GM18861 (cell line): ENCODE measurements around the gene USP38.
"Not testable (repeated sequence)": the region's sequence is repeated elsewhere in the genome, so short reads cannot be mapped to it uniquely, and the experiment has no call there.

ENCODE experiments used
- ATAC-seq: cut with Tn5 transposase; IDR thresholded peaks from one replicate; pipeline ENCODE4 v1.9.1; 2021; ENCODE audit not compliant: unreplicated experiment

Gene USP38

DNA sequence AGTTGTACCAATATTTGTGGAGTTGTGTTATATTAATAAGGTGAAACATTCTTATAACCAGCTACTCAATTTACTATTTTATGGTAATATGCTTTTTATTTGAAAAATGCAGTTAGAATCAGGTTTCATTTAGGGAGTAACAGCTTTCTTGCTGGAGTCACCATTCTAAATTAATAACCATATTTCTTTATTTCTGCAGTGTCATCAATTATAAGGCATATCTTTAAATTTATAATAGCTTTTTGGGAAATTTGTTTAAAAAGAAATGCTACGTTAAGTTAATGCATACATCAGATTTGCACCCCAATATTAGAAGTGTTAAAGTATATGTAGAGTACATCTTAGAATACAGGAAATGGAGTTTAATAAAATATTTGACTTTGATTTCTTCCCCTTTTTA lies 18.9 kb downstream of the USP38 start:
- no peak for ATAC-seq

DNA sequence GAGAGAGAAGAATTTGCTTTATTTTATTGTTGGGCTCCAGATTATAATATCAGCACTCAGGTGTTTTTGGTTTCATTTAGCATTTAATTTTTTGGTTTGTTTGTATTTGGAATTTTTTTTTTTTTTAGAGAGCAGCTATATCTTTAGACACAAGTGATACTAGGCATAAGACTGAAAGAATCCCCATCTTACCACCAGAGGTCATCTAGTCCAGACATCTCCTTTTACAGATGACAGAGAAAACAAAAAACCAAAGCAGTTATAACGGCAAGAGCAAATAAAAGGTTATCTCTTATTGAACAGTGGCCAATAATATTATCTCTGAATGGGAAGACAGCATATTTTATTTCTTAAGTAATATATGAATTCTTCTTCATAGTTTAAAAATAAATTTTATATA lies 22.8 kb downstream of the USP38 start:
- no peak for ATAC-seq

GRCh38 chr4:143212566-143212965 lies 27.8 kb downstream of the USP38 start:
- no peak for ATAC-seq

GRCh38 chr4:143215873-143216272 lies 31.2 kb downstream of the USP38 start:
- no peak for ATAC-seq

DNA sequence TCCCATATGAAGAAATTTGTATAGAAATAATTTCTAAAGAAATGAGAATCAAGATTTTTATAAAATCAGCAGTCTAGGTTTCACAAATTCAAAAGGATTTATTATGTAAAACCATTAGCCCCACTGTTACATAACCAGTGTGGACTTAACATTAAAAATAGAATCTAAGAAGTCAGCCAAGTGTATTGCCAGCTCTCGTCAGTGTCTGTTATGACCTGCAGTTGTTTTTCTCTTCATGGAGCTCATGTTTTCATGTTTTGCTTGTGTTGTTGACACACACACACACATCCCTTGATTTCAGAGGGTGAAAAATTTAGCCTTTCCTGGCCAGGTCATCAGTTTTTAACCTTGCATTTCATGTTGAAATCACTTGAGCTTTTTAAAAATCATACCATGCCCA lies 39.5 kb downstream of the USP38 start:
- ATAC-seq: no peak

DNA sequence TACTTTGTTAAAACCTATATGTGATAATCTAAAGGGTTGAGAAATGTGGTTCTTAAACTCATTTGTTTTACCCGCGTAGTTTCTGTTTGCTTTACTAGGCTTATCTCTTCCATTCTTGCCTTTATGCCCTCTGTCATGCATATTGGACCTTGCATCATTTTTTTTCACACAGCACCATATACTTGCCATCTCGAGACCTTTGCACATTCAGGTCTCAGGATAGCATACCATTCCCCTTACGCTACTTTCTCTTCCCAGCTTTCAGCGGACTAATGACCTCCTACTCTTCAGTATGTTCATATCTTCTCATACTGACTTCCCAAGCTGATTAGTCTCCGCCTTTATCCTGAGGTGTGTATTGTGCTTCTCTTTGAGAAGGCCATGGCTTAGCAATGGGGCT lies 40.5 kb downstream of the USP38 start:
- ATAC-seq: no peak

DNA sequence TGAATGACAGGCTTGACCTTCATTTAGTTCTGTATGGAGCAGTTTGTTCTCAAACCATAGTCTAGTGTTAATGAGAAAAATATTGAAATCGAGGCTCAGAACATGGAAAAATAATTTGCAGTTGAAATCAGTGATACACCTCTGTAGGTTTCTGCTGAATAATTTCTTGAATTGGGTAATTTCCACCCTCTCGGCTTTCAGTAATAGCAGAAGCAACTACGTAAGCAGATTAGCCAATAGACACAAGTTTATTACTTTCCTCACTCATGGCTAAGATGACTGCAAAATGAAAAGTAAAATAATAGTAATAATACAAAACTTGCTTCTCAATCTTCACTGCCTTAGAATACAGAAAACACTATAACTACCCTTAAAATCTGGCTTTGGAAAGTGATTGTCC lies 46.0 kb downstream of the USP38 start:
- no peak for ATAC-seq

DNA sequence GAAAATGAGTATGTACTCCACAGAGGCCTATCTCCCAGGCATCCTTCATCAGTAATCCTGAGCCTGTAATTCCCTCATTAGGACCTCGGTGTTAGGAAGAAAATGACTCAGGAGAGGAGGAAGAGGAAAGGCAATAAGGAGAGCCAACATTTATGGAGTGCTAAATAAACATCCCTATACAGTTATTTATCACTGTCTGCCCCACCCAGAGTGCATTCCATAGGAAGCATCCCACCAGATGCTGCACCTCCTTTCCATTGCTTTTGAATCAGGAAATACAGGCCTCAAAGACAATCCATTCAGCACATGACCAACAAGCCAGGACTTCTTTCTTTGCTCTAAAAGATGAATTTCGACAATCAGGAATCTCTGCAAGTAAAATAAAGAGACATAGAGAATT lies 47.6 kb downstream of the USP38 start:
- no peak for ATAC-seq

DNA sequence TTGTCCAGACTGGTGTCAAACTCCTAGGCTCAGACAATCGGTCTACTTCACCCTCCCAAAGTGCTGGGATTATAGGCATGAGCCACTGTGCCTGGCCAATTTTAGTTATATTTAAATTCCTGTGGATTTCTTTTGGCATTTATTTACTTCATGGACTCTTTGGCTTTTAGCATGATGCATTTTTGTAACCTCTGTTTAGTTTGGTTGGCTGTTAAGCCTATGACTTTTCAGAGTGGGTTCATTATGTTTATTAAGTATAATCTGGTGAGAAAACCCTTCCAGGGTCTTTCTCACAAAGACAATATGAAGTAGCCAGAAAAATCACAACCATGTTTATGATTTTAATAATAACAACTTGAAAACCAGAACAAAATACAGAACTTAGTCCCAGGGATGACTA lies 49.4 kb downstream of the USP38 start:
- ATAC-seq: no peak

- ATAC-seq: not testable (repeated sequence)
Measured at GRCh38 chr4:143237195-143237594, 52.5 kb downstream of the USP38 start.

GRCh38 chr4:143240939-143241679 lies 56.4 kb downstream of the USP38 start:
- no peak for ATAC-seq

DNA sequence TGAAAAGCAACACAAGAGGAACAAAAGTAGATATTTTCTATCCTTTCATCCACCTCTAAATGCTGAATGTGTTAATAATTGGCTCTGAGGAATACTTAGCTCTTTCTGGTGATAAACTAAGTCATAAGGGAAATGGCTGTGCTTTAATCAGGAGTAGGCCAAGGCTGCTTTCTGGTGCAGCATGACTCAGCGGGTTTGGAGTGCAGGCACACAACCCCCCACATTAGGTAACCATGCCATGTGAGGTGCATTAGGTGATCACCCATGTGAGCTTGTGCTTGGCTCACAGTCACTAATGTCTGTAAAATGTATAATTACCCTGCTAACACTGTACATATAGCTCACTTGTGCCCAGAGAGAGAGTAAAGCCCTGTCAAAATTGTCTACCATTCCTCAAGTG lies 57.2 kb downstream of the USP38 start:
- no peak for ATAC-seq

- ATAC-seq: no peak
Measured at GRCh38 chr4:143243041-143243440, 58.3 kb downstream of the USP38 start.

DNA sequence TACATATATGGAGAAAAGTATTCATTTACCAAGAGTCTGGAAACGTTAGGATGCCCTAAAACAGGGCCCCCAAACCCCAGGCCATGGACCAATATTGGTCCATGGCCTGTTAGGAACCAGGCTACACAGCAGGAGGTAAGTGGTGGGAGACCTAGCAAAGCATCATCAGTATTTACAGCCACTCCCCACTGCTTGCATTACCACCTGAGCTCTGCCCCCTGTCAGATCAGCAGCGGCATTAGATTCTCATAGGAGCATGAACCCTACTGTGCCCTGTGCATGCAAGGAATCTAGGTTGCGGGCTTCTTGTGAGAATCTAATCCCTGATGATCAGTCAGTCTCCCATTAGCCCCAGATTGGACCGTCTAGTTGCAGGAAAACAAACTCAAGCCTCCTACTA lies 62.3 kb downstream of the USP38 start:
- no peak for ATAC-seq

GRCh38 chr4:143247866-143248265 lies 63.1 kb downstream of the USP38 start:
- ATAC-seq: no peak

- no peak for ATAC-seq
Measured at GRCh38 chr4:143248827-143249226, 64.1 kb downstream of the USP38 start.

- ATAC-seq: no peak
Measured at GRCh38 chr4:143250617-143251016, 65.9 kb downstream of the USP38 start.

DNA sequence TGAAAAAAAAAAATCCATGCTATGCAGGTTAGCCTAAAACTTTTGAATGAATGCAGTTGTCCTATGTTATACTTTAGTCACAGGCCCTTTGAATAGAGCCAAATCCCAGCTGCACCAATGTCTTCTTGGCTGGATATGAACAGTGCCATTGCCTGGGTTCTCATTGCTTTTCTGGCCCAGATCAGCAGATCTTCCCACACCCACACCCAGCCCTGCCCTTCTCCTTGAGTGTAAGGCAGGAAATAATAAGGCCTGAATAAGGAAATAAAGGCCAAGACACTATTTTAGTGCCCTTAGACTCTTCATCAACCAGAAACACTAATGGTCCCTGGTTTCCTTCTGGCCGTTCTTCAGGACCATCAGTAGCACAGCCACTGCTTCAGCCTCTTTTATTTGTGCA lies 66.6 kb downstream of the USP38 start:
- no peak for ATAC-seq

GRCh38 chr4:143251779-143252178 lies 67.1 kb downstream of the USP38 start:
- ATAC-seq: no peak

DNA sequence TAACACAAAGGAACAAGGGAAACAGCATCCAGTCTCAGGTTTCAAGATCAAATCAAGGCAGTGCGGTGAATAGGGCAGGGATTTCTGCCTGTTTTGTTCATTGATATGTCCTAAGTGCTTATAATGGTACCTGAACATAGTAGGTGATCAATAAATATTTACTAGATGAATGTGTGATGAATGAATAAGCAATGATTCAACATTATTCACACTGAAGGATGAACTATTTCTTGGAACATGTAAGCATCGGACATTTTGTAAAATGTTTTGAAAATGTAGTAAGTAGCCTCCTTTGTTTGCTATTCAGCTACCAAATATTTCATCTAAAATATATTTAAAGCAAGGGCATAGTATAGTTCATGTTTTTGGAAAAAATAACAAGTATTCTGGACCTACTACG lies 67.8 kb downstream of the USP38 start:
- no peak for ATAC-seq

DNA sequence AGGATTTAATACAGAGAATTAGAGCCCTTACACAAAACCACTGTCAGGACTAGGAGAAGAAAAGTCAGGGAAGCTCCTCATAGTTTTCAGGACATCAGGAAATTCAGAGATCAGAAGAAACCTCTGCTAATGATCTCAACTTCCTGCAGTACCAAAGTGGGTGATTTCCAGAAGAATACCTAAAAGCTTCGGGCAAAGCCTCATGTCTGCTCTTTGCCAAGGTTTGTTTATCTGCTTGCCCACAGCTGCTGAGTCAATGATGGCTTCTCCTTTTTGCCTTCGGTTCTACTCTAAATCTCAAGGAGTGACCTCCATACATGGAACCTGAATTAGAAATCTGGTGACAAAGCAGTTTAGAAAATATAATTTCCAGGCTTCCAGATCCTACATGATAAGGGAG lies 68.4 kb downstream of the USP38 start:
- ATAC-seq: no peak

DNA sequence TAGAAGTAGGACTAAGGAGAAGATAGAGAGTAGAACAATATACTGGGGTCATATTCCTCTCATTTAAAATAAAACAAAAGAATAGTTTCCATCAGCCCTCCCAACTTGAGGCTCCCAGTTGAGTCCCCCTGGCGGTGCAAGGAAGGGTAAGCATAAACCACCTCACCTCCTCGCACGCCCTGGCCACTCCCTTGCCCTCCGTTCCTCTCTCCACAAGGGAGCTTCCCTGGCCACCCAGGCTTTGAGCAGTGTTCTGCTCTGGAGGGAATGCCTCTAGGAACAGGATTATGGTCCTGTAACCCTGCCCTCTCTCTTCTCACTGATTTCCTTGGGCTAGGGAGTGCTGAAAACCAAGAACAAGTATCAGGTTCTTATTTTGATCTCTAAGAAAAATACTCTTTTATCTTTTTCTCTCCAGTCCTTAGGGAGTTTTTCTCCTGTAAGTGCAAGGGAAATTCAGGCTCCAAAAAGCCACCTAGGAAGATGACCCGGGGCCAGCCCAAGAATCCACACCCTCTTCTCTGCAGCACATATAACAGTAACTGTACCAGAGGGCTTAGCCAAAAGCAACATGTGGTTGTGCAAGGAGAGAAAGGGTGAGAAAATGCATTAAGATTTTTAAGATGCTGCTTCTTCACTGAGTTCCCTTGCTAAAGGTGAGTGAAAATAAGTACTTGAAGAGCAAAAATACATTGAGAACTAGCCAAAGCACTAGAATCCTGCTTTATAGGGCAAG lies 69.9 kb downstream of the USP38 start:
- no peak for ATAC-seq

- ATAC-seq: no peak
Measured at GRCh38 chr4:143256456-143256855, 71.7 kb downstream of the USP38 start.
